Stimulated activated CD4-positive, alpha-beta T cell treated with anti-CD3 and anti-CD28 coated beads, Interleukin-2, amount 100 ng/mL, for 48 hours (primary cell): ENCODE data around the gene MARF1.
"Not testable (repeated sequence)": the region's sequence is repeated elsewhere in the genome, so short reads cannot be mapped to it uniquely, and the experiment has no call there.

Experiments used
- DNase-seq, 2 donors: peaks; one replicate each; pipeline ENCODE4 v3.0.0-alpha.2; 2020

Gene MARF1, protein sequence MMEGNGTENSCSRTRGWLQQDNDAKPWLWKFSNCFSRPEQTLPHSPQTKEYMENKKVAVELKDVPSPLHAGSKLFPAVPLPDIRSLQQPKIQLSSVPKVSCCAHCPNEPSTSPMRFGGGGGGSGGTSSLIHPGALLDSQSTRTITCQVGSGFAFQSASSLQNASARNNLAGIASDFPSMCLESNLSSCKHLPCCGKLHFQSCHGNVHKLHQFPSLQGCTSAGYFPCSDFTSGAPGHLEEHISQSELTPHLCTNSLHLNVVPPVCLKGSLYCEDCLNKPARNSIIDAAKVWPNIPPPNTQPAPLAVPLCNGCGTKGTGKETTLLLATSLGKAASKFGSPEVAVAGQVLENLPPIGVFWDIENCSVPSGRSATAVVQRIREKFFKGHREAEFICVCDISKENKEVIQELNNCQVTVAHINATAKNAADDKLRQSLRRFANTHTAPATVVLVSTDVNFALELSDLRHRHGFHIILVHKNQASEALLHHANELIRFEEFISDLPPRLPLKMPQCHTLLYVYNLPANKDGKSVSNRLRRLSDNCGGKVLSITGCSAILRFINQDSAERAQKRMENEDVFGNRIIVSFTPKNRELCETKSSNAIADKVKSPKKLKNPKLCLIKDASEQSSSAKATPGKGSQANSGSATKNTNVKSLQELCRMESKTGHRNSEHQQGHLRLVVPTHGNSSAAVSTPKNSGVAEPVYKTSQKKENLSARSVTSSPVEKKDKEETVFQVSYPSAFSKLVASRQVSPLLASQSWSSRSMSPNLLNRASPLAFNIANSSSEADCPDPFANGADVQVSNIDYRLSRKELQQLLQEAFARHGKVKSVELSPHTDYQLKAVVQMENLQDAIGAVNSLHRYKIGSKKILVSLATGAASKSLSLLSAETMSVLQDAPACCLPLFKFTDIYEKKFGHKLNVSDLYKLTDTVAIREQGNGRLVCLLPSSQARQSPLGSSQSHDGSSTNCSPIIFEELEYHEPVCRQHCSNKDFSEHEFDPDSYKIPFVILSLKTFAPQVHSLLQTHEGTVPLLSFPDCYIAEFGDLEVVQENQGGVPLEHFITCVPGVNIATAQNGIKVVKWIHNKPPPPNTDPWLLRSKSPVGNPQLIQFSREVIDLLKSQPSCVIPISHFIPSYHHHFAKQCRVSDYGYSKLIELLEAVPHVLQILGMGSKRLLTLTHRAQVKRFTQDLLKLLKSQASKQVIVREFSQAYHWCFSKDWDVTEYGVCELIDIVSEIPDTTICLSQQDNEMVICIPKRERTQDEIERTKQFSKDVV (N-terminal part only)

DNA sequence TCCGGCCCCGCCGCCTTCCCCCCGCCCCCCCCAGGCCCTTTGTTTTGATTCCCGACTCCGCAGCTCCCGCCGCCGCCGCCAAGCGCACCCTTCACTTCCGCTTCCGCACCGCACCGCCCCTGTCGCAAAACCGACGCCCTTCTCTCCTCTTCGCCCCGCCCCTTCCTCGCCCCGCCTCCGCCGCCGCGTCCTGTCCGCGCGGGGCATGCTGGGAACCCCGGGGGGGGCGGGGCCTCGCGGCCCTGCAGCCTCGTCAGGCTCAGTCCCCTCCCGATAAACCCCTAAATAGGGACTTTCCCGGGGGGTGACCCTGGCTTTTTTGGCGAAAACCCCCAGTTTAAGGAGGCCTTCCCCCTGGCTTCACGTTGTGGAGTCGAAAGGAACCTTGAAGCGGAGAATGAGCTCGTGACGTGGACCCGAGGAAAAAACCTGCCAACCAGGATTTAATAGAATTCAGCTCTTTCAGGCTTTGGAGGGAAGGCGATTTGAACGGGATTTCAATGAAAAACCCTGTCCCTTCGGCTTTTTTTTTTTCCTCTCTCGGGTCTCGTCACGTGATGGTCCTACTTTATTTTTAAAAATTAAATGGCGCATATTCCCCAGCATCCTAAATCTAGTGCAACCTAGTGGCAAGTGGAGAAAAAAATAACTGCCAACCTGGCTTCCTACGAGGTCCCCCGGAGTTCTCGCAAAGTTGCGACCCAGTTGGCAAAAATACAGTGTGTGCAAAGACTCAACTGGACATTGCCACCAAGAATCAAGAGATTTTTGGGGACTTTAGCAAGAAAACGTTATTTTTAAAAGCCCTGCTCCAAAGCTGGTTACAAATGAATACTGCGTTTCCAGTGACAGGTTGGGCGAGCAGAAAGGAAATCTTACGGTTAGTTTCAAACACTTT, at the start of gene MARF1:
Gene MARF1, minus strand, starts transcription at position 107 of the 898 bp plus-strand sequence. CDS start 3,921 bp downstream, outside the sequence.
- peak; percentile 100 for DNase-seq

DNA sequence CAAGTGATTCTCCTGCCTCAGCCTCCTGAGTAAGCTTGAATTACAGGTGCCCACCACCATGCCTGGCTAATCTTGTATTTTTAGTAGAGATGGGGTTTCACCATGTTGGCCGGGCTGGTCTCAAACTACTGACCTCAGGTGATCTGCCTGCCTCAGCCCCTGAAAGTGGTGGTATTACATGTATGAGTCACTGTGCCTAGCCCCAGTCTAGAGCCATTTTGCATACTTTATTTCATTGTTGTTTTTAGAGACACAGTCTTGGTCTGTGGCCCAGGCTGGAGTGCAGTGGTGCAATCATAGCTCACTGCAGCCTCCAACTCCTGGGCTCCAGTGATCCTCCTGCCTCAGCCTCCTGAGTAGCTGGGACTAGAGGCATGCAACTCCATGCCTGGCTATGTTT, 49.6 kb upstream of the MARF1 start:
- not testable (repeated sequence) for DNase-seq

DNA sequence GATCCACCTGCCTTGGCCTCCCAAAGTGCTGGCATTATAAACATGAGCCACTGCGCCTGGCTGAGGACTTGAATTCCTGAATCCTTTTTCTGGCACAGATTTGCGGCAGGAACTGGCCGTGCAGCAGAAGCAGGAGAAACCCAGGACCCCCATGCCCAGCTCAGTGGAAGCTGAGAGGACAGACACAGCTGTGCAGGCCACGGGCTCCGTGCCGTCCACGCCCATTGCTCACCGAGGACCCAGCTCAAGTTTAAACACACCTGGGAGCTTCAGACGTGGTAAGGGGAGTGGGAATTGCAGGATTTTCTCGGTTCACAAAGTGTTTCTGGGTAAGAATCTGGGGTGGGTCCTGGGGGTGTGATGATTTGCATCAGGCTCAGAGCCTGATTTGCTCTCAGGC, 48.1 kb upstream of the MARF1 start:
- no peak for DNase-seq

DNA sequence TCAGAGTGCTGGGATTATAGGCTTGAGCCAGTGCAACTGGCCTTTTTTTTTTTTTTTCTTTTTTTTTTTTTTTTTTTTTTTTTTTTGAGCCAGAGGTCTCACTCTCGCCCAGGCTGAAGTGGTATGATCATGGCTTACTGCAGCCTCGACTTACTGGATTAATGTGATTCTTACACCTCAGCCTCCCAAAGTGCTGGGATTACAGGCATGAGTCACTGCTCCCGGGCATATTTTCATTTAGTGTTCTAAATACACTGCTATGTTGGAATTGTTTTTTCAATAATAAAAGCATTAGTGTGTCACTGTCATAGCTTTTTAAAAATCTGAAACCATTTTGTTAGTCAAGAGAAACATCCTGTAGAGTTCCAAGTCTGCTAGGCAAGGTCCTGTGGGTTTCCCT, 47.3 kb upstream of the MARF1 start:
- no peak for DNase-seq

DNA sequence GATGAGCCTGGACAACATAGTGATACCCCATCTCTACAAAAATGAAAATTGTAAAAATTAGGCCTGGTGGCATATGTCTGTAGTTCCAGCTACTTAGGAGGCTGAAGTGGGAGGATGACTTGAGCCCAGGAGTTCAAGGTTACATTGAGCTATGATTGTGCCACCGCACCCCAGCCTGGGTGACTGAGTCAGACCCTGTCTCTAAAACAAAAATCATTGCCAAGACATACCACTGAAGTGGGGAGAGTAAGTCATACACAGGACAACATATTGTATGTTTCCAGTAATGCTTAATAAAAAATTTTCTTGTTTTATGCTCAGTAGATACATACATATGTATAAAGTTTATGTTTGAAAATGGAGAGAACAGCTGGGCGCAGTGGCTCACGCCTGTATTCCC, 46.3 kb upstream of the MARF1 start:
- DNase-seq: no peak

DNA sequence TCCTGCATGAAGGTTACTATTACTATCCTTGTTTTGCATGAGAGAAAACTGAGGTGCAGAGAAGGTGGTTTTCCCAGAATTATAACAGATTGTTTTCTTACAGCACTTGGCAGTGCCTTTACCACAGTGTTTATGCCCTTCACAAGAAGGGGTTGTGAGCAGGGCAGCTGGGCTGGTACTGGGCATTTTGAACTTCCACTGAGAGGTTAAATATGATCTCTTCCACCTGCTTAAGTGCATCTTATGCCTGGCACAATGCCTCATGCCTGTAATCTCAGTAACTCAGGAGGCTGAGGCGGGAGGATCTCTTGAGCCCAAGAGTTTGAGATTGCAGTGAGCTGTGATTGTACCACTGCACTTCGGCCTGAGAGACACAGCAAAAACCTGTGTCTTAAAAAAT, 43.3 kb upstream of the MARF1 start:
- DNase-seq: no peak

DNA sequence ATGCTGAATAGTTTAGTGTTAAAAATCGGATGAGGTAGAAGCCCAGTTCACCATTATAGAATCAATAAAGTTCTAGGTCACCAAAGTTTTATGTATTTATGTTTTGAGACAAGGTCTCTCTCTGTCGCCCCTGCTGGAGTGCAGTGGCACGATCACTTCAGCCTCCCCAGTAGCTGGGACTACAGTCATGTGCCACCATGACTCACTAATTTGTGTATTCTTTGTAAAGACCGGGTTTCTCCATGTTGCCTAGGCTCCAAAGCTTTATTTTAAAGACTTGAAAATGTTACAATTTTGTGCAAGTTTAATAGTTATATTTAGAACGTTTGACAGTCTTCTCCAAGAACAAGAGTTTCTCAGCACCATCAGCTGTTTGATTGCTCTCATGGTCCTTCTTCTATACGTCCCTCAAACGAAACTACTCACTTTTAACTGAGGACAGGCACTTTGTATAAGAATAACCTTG, 39.2 kb upstream of the MARF1 start:
- peak in 1 of 2 donors; percentile 12 for DNase-seq

DNA sequence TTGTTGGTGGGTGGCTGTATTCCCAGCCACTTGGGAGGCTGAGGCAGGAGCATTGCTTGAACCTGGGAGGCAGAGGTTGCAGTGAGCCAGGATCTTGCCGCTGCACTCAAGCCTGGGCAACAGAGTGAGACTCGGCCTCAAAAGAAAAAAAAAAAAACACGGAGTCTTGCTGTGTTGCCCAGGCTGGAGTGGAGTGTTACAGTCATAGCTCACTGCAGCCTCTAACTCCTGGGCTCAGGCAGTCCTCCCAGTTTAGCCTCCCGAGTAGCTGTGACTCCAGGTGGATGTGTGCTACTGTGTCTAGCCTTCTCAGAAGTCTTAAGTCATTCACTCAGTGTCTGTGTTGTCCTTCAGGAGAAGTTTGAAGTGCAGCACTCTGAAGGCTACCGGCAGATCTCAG, 34.5 kb upstream of the MARF1 start:
- no peak for DNase-seq

DNA sequence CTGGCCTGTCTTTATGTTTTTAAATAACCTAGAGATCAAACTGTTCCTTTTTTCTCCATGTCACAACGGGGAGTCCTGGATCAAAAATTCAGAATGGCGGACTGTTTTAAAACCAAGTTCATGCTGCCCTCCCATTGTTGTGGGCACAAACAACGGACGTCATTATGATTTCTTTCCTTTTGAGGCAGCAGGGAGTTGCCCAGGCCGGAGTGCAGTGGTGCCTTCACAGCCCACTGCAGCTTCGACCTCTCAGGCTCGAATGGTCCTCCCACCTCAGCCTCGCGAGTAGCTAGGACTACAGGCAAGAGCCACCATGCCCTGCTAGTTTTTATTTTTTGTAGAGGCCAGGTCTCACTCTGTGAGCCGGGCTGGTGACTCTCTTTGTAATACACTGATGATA, 33.6 kb upstream of the MARF1 start:
- DNase-seq: no peak

DNA sequence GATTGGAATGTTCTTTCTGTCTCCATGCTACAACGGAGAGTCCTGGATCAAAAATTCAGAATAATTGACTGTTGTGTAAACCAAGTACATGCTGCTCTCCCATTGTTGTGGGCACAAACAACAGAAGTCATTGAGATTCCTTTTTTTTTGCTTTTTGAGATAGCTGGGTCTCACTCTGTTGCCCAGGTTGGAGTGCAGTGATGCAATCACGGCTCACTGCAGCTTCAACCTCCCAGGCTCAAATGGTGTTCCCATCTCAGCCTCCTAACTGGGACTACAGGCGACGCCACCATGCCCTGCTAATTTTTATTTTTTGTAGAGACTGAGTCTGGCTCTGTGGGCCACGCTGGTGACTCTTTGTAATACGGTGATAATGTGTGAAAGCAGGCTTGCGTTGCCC, 31.6 kb upstream of the MARF1 start:
- DNase-seq: no peak

DNA sequence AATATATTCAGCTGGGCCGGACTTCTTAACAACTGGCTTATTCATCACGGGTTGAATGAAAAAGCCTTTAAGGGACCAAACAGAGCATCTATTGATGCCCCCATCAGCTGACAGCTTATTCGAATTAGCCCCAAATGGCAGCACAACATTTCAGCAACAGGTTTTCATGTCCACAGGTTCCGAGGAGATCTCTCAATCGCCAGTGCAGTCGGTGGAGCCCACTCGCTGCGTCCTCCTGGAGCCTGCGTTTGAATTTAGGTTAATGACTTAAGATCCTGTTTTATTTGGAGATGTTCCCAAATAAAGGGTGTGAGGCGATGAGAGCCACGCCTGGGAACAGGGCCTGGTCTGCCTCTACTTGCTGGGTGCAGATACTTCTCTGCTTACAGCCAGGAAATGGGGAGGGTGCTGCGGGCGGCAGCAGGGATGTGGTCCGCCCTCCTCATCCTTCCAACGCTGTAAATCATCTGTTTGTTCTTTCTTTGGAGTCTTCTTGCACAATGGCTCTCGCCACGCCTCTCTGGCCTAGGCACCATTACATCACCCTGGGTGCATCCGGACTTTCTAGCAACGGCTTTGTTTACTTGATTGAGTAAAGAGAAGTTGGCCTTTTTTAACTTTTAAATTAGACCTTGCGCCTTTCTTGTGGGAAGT, 29.7 kb upstream of the MARF1 start:
- DNase-seq: peak; percentile 30 to 38

DNA sequence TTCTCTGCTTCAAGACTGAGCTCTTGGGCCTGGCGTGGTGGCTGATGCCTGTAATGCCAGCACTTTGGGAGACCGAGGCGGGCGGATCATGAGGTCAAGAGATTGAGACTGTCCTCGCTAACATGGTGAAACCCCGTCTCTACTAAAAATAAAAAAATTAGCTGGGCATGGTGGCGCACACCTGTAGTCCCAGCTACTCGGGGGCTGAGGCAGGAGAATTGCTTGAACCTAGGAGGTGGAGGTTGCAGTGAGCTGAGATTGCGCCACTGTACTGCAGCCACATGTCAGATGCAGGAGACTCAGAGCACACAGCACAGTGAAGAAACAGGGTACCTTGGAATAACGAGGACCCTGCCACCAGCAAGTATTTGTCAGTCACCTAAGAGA, 29.2 kb upstream of the MARF1 start:
- DNase-seq: not testable (repeated sequence)

DNA sequence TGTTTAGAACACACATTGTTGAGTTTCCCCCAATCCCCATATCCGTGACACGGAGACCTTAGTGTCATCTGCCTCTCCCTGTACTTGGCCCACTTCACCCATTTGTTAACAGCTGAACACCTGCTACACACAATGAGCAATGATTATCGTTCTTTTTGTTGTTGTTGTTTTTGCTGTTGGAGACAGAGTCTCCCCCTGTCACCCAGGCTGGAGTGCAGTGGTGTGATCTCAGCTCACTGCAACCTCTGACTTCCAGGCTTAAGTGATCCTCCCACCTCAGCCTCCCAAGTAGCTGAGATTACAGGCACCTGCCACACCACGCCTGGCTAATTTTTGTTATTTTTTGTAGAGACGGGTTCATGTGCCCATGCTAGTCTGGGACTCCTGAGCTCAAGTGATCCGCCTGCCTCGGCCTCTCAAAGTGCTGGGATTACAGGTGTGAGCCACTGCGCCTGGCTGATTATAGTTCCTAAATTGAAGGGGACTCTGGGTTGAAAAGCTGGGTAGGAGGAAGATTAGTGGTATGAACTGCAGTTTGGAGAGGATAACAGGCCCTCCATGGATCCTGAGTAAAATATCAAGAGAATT, 28.7 kb upstream of the MARF1 start:
- DNase-seq: no peak

DNA sequence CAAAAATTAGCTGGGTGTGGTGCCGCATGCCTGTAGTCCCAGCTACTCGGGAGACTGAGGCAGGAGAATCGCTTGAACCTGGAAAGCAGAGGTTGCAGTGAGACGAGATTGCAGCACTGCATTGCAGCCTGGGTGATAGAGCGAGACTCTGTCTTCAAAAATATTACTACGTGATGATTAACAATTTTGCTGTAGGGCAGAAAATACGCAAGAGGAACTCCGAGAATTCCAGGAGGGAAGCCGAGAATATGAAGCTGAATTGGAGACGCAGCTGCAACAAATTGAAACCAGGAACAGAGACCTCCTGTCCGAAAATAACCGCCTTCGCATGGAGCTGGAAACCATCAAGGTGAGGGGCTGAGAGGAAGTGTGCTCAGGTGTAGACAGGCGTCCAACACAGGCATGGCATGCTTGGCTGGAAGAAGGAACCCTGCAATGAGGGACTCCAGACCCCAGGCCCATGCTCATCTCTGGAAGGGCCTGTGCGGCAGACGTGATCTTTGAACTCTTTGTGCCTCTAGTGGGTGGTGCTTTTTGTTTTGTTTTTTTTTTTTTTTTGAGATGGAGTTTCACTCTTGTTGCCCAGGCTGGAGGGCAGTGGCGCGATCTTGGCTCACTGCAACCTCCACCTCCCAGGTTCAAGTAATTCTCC, 24.3 kb upstream of the MARF1 start:
- DNase-seq: no peak

DNA sequence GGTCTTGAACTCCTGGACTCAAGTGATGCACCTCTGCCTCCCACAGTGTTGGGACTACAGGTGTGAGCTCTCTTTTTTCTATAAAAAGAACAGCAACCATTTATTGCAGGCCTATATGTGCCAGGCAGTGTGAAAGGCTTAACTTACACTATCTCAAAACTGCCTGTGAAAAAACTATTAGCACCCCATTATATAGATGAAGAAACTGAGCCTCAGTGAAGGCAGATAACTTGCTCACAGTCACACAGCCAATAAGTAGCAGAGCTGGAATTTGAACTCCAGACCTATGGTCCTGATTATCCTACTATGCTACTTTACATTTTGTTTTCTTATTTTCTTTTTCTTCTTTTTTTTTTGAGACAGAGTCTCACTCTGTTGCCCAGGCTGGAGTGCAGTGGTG, 22.2 kb upstream of the MARF1 start:
- DNase-seq: no peak

DNA sequence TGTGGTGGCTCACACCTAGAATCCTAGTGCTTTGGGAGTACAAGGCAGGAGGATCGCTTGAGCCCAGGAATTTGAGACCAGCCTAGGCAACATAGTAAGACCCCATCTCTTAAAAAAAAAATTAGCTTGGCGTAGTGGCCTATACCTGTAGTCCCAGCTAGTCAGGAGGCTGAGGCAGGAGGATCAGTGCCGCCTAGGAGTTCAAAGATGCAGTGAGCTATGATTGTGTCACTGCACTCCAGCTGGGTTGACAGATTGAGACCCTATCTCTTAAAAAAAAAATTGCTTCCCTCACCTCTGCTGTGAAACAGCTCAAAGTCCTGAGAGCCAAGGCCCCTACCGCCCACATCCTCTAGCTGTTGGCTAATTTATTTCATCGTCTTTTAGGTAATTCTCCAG, 17.2 kb upstream of the MARF1 start:
- DNase-seq: no peak

DNA sequence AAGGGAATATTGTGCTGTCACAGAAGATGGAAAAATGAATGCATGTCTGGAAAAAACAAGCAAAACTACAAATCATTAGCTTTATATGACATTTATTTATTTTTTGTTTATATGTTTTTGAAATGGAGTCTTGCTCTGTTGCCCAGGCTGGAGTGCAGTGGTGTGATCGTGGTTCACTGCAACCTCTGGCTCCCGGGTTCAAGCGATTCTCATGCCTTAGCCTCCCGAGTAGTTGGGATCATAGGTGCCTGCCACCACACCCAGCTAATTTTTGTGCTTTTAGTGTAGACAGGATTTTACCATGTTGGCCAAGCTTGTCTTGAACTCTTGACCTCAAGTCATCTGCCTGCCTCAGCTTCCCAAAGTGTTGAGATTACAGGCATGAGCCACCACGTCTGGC, 15.6 kb upstream of the MARF1 start:
- DNase-seq: no peak

DNA sequence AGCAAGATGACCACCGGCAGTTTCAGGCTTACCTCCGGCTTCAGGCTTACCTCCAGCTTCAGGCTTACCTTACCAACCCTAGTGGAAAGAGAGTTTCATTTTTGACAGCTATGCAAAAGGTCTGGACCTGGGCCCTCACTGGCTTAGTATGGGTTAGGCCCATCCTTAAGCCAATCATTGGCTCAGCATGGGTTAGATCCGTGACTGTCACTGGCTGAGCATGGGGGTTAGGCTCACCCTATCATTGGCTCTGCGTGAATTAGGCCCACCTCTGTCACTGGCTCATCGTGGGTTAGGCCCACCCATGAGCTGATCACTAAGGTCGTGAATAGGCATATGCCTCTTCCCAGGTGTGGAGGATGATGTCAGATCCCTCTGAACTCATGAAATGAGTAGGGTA, 15.2 kb upstream of the MARF1 start:
- no peak for DNase-seq

DNA sequence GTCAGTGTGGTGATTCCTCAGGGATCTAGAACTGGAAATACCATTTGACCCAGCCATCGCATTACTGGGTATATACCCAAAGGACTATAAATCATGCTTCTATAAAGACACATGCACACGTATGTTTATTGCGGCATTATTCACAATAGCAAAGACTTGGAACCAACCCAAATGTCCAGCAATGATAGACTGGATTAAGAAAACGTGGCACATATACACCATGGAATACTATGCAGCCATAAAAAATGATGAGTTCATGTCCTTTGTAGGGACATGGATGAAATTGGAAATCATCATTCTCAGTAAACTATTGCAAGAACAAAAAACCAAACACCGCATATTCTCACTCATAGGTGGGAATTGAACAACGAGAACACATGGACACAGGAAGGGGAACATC, 12.6 kb upstream of the MARF1 start:
- not testable (repeated sequence) for DNase-seq

DNA sequence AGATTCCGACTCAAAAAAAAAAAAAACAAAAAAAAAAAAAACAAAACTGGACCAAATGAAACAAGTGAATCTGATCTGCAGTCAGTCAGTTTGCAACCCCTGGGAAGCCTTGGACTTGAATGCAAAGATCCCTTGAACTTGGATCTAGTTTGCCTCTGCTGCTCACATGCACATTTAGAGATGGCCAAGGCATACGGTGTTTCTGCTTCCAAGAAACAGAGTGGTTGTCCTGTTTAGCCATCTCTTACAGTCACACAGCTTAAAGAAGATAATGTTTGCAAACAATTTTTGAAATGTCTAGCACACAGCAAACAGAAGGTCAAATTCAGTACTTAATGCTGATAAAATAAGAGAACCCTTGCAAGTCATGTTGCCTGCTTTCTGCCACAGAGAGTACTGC, 11.6 kb upstream of the MARF1 start:
- DNase-seq: no peak

DNA sequence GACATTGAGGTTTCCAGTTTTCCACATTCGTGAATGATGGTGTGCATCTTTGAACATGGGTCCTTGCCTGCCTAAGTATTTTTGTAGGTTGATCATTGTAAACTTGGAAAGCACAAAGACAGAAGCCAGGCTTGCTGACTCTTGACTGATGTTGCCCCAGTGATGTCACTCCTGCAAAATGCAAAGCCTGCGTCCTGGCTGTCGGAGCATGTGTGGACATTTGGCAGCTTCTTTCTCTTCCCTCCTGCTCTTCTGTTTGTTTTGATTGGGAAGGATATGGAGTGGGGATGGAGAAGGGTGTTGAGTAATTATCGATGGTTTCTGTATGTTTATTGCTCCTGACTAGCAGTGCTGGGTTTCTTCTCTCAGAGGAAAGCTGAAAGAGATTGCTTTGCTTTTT, 10.3 kb upstream of the MARF1 start:
- DNase-seq: no peak
